HG03103 (cell line): ENCODE results near the gene PDE6B.
"Not testable (repeated sequence)": the region's sequence is repeated elsewhere in the genome, so short reads cannot be mapped to it uniquely, and the experiment has no call there.

Experiments used
- ATAC-seq: cut with Tn5 transposase; IDR thresholded peaks from one replicate; pipeline ENCODE4 v1.9.1; 2021; ENCODE audit warnings: low read depth; ENCODE audit not compliant: unreplicated experiment

The PDE6B gene

GRCh38 chr4:666822-667544, 41.6 kb downstream of the PDE6B start:
- ATAC-seq: no peak

- ATAC-seq: no peak
Measured at GRCh38 chr4:667545-667925, 42.2 kb downstream of the PDE6B start.

GRCh38 chr4:668219-668618, 42.8 kb downstream of the PDE6B start:
- ATAC-seq: not testable (repeated sequence)

GRCh38 chr4:669806-670559, 44.6 kb downstream of the PDE6B start:
- not testable (repeated sequence) for ATAC-seq

- ATAC-seq: no peak
Measured at GRCh38 chr4:671769-672168, 46.4 kb downstream of the PDE6B start.

- ATAC-seq: no peak
Measured at GRCh38 chr4:673349-674091, 48.1 kb downstream of the PDE6B start.

GRCh38 chr4:674172-675035, 49.0 kb downstream of the PDE6B start, which contains the start of the genes ATP5ME and MYL5:
ATP5ME (minus strand) TSS chr4:674276; CDS start chr4:674247, 29 bp downstream.
MYL5 (plus strand) TSS chr4:674542; CDS start chr4:678027, 3,485 bp downstream.
- ATAC-seq: peak; percentile 74

GRCh38 chr4:675036-675882, 49.9 kb downstream of the PDE6B start:
- no peak for ATAC-seq

- ATAC-seq: no peak
Measured at GRCh38 chr4:675980-676870, 50.9 kb downstream of the PDE6B start.

- no peak for ATAC-seq
Measured at GRCh38 chr4:676871-677235, 51.5 kb downstream of the PDE6B start.

- ATAC-seq: no peak
Measured at GRCh38 chr4:677431-678293, 52.3 kb downstream of the PDE6B start.

GRCh38 chr4:678331-679103, 53.1 kb downstream of the PDE6B start:
- ATAC-seq: no peak

GRCh38 chr4:679104-679481, 53.7 kb downstream of the PDE6B start:
- no peak for ATAC-seq

- ATAC-seq: no peak
Measured at GRCh38 chr4:679629-680028, 54.3 kb downstream of the PDE6B start.

GRCh38 chr4:680091-680490, 54.7 kb downstream of the PDE6B start:
- ATAC-seq: no peak

- ATAC-seq: no peak
Measured at GRCh38 chr4:680551-680927, 55.2 kb downstream of the PDE6B start.
